Cerebellar cortex (tissue), 1 donor: ENCODE measurements around the gene MYOCD.

ENCODE experiments used
- DNase-seq: peaks from one replicate; pipeline ENCODE4 v3.0.0-alpha.2; 2015; ENCODE audit warnings: low spot score

MYOCD gene

DNA sequence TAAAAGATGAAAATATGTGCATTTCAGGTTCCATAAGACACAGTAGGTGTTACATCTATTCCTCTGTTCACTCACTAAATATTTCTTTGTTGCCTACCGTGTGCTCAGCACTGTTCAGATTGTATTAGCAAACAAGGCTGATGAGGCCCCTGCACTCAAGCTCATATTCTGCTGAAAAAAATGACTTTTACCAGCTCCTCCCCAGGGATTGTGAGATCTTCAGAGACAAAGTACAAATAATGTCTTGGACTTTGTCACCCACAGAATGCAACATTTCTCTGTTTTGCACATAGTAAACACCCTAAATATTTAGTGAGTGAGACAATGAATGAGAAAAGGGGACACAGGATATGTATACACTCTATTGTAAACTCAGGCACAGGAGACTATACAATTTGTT lies 21.9 kb upstream of the MYOCD start:
- DNase-seq: no peak

DNA sequence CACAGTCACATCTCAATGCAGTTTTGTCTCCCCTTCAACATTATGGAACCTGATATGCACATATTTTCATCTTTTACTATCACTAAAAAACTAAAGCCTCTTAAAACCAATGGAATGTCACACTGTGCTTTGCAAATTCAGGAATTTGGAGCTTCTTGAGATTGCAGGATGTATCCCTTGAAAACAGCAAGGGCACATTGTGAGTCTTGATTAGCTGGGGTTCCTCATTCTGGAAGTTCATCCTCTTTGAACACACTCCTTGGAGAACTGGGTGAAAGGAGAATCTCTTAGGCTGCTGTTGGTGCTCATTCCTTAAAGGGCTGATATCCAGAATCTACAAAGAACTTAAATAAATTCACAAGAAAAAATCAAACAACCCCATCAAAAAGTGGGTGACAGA lies 21.1 kb upstream of the MYOCD start:
- DNase-seq: no peak

DNA sequence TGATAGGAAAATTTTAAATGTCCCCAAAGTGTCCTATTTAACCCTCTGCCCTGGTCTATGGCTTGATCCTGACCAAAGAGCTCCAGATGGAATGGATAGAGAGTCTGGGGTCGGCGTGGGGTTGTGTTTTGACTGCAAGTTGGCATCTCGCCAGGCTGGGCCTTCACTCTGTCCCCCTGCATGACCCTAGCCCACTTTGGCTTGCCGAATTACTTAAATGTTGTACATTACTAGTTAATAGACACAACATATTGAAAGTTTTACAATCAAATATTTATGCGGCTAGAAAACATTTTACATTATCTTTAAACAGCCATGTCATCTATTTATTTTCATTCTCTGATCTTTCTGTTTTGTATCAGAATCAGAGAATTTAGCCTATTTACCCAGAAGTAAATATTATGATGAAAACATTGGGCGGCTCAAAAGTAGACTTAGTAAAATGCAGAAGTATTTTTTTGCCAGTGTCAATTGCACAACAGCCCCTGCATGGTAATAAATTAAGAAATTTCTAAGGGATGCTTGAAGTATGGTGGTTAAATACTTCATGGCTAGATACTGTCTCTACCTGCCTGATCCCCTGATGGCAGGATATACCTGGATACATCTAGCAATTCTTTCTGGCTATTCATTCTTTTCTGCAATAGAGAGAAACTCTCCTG lies 18.8 kb upstream of the MYOCD start:
- no peak for DNase-seq

DNA sequence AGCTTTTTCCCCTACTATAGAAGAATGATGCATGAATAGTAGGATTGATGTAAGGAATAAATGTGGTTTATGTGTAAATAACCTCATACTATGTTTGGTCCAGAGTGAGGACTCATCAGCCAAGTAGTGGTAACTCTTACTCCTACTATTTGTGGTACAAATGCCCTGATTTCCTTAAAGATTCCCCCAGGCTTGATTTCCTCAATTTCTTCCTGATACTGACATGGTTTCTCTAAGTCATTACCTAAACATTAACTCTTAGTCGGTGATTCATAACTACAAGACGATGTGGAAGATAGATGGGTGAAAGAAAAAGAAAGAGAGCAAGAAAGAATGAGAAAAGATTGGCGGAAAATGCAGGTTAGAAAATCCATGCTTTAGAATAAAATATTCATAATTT lies 17.2 kb upstream of the MYOCD start:
- DNase-seq: no peak

DNA sequence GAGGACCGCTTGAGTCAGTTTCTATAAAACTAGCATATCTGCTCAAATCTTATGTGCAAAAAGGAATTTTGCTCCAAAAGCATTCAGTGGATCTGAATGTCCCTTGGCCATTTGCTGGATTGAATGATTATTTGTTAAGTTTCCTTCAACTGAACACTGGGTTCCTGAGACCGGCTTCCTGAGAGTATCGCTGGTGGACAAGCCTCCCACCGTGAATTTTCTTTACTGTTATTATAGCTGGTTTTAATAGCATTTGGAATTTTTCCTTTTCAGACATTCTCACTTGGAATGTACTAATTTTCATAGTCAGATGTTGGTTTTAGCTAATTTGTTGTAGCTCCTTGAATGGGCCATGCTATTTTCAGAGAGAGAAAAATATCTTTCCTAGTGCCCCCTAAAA lies 9.8 kb upstream of the MYOCD start:
- no peak for DNase-seq

DNA sequence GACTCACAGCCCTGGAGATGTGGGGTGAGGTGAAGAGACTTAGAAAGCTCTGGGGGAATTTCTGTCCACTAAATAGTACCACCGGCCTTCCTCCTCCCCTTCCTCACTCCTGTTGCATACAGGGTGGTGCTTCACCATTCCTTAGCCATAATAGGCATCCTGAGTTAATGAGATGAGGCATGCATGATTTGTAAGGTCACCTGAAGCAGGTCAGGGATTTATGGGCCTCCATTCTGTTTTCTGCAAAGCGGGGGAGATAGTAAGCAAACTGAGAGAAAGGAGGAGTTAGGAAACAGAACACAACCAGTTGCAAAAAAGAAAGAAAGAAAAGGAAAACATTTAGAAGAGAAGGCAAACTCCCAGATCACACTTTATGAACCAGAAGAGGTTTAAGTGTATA lies 9.3 kb upstream of the MYOCD start:
- no peak for DNase-seq

DNA sequence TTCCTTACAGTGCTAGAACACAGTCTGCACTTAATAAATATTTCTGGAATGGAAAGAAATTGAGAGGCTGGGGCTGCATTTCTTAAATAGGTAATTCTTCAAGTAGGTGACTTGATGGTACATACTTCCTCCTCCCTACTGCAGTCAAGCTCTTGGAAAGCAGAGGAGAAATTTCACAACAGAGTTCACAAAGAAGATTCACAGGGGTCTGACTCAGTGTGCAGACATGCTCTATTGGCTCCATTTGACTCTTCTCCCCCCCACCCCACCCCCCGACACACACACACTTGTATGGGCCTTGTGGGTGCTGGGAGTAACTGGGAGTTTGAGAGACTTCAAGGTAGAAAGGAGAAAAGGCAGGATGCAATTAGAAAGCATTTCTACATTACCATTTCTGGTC lies 6.2 kb upstream of the MYOCD start:
- no peak for DNase-seq

DNA sequence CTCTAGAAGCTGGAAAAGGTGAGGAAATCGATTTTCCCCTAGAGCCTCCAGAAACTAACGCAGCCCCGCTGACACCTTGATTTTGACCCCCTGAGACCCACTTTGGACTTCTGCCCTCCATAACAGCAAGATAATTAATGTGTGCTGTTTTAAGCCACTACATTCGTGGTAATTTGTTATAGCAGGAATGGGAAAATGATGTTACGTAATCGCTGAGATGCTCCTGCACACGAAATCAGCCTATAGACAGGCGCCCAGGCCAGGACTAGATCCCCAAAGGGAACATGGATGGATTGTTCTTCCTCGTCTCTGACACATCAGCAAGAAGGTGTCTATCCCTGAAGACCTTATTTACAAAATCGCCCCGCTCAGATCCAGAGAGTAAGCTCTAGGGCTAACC lies 1.4 kb upstream of the MYOCD start:
- no peak for DNase-seq

DNA sequence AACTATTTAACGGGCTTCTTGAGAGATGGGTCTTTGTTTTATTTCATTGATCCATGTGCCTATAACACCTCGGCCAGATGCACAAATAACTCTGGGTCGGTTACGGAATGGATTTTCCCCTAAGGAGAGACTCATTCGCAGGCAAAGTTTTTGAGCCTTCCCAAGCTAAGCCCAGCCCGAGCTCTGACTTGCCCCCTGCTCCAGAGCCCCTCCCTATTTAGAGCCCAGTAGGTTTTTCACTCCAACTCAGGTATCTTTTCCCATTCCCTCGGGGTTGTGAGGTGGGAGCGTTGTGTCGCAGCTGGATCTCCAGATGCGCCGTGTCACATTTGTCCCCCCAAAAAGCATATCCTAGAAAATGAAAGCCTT lies 812 bp upstream of the MYOCD start:
- no peak for DNase-seq

DNA sequence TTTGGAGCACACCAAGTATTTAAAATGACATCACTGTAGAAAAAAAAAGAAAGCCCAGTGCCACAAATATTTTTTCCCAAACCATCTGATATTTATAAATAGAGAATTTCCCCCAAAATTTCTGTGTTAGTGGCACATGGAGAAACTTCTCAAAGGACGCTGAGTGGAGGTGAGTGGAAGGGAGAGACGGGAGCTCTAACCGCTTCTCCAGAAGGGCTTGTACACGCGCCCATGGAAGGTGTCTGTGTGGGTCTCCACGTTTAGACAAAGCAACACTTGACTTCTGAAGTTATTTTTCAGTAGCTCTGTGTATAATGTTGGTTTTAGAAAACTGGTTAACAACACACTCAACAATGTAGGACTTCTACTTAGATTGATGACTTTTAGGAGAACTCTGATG lies 1.0 kb downstream of the MYOCD start:
- no peak for DNase-seq

DNA sequence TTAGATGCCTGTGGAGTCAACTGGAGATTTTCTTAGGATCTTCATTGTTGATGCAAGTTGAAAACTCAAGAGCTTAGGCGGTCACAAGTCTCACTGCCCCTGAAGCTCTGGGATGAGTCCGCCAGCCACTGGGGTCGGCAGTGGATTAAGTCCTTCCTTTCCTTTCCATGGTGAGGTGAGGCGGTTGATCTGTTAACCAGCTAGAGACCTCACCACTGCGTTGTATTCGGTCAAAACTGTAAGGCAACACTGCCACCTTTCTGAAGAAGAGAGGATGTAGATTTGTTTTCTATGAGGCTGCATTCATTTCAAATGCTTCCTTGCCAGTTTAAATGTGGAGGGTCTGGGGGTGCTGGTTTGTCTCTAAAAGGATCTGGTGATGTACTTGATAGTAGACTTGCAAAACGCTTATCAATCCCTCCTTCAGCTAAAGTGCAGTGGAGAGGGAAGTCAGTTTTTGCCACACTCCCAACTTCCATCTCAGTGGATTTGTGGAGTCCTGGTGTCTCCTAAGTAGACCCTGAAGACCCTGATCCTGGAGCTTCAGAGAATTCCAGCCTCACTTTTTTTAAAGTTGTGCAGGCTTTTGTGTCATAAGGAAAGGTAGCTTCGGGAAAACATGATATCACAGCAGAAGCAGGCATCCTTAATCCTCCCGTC lies 1.7 kb downstream of the MYOCD start:
- DNase-seq: peak; percentile 49

DNA sequence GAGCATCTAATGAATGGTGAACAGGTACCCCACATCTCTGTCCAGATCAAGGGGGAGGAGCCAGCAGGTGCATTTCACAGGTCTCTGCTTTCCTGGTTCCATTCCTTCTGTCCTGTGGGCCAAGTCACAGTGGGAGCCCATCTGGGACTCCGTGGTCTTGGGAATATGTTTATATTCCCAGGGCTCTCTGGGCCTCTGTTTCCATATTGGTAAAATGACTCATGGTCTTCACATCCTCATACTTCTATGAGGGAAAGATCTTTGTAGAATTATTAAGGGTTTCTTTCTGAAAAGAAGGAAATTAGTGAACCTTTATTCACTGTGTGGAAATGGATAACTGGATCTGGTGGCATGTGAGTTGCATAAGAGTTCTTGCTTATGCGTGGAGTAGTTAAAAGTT lies 6.2 kb downstream of the MYOCD start:
- no peak for DNase-seq

DNA sequence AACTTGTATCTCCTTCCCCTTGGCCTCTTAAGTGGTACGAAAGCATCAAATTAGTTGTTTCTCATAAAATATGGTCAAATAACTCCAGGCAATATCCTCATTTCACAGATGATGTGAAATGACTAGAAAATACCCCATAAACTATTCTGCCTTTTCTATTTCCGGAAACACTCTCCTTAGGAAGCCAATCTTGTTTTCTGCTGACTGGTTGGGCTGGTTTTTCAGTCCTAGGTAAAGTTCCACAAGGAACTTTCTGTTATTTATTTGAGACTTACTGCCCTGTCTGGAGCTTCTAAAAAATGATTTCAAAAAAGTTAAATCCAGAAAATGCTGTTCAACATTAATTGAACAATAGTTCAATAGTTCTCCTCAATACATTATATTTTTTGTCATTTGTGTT lies 7.3 kb downstream of the MYOCD start:
- DNase-seq: no peak

DNA sequence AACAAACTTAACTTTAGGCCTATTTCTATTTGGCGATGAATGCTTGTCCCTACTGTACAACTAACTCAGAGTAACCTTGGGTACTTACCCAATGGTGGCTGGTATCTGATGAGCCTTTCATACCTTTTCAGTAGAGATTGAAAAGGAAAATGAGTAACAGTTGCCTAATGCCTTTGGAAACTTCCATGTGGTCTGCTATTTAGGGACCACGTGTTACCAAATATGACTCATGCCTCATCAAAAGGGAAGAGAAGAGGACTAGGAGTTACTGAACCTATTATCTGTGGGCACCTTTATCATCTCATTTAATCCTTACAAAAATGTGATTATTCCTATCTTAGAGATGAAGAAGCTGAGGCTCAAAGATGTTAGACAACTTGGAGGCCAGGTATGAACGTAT lies 8.1 kb downstream of the MYOCD start:
- DNase-seq: no peak

DNA sequence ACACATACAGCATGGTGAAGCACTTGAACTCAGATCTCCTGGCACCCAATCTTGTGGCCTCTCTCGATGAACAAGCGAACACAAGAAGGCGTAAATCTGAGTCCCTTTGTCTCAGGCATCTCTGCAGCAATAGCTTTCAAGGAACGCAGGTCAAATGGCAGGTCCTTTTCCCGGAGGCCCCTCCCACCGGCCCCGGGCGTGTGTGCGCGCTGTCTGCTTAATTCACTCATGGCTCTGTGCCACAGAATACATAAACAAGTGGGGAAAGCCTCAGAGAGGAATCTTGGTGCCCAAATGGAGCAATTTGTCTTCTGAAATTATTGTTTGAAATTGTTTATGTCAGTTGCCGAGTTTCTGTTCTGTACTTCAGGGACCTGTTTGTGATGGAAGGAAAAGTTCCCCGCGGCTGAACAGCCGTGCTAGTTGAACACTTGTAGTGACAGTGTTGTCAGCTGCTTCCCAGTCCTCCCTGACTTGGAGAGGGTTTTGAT lies 14.8 kb downstream of the MYOCD start:
- DNase-seq: no peak

DNA sequence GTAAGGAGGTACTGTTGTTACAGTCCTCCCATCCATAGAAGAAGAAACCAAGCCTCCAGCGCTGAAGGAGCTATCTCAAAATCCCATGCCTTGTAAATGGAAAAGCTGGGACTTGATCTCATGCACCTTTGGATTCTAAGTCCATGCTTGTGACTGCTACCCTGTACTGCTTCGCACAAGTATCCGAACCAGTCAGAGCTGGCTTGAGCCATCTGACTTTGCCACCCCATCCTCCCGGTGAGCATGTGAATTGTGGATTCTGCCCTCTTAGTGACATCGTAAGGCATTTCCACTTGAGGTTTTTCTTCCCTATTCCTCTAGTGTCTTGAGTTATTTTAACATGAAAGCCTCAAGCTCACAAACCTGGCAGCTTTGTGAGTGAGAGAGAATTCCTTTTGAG lies 15.3 kb downstream of the MYOCD start:
- DNase-seq: no peak

DNA sequence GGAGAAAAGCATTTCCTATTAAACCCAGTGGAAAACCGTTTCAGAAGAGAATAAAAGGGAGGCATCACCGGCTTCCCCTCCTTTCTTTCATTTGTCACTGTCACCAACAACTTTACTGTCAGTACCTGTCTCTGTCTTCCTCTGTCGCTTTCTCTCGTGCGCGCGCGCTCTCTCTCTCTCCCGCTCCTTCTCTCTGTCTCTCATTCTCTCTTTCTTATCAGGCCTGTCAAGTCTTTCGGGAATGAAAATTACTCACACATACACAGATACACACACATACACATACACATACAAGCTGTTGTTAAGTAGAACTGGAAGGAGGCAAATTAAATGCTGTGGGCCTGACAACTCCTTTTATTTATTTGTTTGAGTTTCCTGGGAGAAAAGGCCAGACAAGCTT lies 17.6 kb downstream of the MYOCD start:
- no peak for DNase-seq

DNA sequence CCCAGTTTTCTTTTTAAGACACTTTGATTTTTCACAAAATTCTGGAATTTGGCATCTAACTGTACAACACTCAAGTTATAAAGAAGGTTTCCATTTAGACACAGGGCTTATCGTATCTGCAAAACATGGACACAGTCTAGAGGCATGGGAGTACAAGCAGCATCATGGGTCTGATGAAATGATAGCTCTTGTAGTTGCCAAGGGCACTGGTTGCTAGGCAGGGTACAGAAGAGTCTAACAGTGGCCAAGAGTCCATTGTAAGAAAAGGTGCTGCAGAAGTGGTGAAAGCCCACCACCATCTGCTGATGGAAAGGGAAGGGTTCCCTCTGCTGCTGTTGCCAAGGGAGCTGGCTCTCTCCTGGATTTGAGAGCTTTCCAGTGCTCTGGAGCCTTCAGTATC lies 20.8 kb downstream of the MYOCD start:
- no peak for DNase-seq

DNA sequence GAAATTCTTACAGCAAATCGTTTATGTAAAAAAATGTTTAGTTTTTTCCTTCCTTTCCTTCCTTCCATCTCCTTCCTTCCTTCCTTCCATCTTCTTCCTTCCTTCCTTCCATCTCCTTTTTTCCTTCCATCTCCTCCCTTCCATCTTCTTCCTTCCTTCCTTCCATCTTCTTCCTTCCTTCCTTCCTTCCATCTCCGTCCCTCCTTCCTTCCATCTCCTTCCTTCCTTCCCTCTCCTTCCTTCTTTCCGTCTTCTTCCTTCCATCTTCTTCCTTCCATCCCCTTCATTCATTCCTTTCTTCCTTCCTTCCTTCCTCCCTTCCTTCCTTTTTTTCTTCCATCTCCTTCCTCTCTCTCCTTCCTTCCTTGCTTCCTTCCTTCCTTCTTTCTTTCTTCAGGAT lies 22.7 kb downstream of the MYOCD start:
- no peak for DNase-seq

DNA sequence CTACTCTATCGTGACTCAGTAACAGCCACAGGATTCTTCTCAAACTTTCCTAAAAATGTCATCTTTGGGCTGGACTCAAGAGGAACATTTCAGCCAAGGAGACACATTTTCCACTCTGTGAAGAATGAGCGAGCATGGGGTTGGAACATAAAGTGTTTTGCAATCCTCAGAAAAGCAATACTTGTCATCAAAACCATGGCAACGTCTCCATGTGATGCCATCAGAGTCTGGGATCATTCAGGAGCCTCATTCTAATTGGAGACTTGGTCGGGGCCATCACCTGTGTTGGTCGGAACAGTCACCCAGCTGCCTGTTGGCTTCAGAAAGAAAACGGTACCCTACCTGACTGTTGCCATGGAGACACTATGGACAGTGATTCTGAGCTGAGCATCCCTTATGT lies 25.5 kb downstream of the MYOCD start:
- DNase-seq: no peak

DNA sequence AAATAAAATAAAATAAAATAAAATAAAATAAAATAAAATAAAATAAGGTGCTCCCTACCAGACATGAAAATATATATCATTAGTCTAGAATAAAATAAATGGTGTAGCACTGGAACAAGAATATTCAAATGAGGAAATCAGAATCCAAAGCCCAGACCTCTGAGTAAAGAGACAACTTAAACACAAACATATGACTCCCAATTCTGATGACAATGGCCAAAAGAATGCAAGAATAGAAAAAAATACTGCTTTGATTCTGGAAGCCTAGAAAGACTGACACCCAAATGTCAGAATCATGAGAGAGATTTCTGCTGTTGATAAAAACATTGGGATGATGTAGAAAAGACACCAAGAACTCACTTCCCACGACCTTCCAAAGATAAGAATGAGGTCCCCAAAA lies 27.9 kb downstream of the MYOCD start:
- no peak for DNase-seq

DNA sequence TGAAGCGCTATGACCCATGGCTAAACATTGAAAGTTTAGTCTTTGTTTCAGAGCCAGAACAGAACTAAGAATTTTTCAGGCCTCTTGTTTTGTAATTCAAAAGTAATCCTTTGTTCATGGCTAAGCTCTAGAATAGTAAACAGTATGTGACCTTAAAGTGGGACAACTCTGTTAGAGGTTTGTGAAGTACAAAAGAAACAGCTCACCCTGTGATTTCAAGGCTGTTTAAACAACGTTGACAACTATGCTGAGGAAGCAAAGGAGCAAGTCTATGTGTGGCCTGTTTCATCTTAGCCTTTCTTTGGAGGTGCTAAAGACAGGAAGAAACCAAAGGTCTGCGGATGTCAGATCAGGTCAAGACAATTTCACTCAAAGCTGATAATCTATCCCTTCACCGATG lies 40.4 kb downstream of the MYOCD start:
- no peak for DNase-seq

DNA sequence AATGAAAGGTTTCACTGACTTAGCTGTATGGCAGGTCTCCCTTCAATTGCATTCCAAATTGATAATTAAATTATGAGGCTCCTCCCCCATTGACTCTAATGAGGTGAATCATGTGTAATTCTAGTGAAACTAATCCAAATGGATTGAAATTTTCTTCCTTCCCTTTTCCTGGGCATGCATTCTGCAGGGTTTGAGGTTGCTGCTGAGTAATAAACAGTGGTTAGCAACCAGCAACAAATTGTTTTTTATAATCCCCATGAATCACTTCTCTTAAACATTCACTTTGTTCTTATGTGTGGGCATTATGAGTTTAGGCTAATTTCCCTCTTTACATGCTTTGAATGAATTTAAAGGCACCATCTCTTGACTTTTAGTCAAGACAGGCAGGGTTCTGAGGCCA lies 43.4 kb downstream of the MYOCD start:
- DNase-seq: no peak

DNA sequence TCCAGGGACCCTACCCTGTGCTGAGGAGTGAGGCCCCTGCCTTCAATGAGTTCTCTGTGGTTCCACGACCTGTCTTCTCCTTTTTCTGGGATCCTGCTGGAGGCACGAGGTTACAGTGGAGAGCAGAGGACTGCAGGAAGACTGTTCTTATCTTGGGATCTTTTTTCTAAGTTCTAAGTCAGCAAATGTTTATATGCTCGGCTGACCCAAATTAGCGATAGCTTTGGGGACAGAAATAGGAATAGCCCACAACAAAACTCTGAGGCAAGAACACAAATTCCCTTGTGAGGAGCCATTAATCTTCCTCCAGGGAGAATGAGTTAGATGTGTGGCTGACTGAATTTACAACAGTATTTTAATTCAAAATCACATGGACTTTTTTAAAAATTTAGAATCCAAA lies 46.7 kb downstream of the MYOCD start:
- no peak for DNase-seq
